HCT116 (cell line): ENCODE results near the gene NUP50. TPM values are rescaled to one million over a fixed set of nuclear protein-coding genes. Genes with fewer than 3 reads are reported as not detected.

ENCODE experiments used
- ATAC-seq: fragments of 200-7000 bp; cut with Tn5 transposase; 2 replicates; pipeline ENCODE4 v1.9.1; 2020; ENCODE audit warnings: mild to moderate bottlenecking, moderate library complexity
- BruUV-seq: library from RNA; stranded (reverse); fragments of 400-500 nt; replicated peaks from 2 replicates; lab custom pipeline; 2021; lab: Mats Ljungman, UMichigan
- CTCF ChIA-PET: fragments of 300-600 bp; sonication (Branson Sonifier 250); formaldehyde crosslinking; loops from one replicate; lab custom pipeline; 2021; ENCODE audit warnings: antibody characterized with exemption; lab: Charles Lee
- POLR2A ChIA-PET: fragments of 300-600, 350-600 bp; sonication (Branson Sonifier 250); formaldehyde crosslinking; loops from one replicate; lab custom pipeline; 2021; ENCODE audit warnings: antibody characterized with exemption; lab: Charles Lee
- RAD21 ChIA-PET, 2 experiments: fragments of 300-600 bp; sonication (Branson Sonifier 250); formaldehyde crosslinking; loops; one replicate each; lab custom pipeline; 2023; ENCODE audit warnings: low total read pairs in 2 of 2; ENCODE audit not compliant: uncharacterized antibody in 2 of 2, unreplicated experiment in 2 of 2, low non-redundant PET in 1 of 2; lab: Charles Lee
- DNase-seq: peaks from one replicate; pipeline ENCODE4 v3.0.0-alpha.2; 2010; ENCODE audit warnings: low read depth, low spot score
- H2AFZ ChIP-seq: fragments of 200-600 bp; shearing (Covaris generic), sonication (generic); 2 replicates; pipeline ENCODE4 v1.6.1; 2017; ENCODE audit warnings: low read depth, mixed run types, mixed read lengths, antibody characterized with exemption, low read length; ENCODE audit not compliant: poor library complexity, severe bottlenecking
- H3K27ac ChIP-seq: 2 replicates; pipeline ENCODE4 v1.5.1; 2012; ENCODE audit warnings: low read depth, low read length
- H3K27me3 ChIP-seq: fragments of 200-600 bp; sonication (generic); 2 replicates; pipeline ENCODE4 v1.6.1; 2016; ENCODE audit warnings: mixed run types, low read length, mixed read lengths; ENCODE audit not compliant: insufficient read depth
- H3K36me3 ChIP-seq, 2 experiments: fragments of 200-500 bp in 1 of 2; fragments of 200-600 bp in 1 of 2; sonication (Bioruptor generic) in 1 of 2; sonication (generic) in 1 of 2; 2 replicates each; pipeline versions ENCODE4 v1.5.1 to v1.6.1; 2014 to 2016; ENCODE audit warnings: low read length in 2 of 2, inconsistent platforms in 1 of 2, mixed read lengths in 1 of 2, mixed run types in 1 of 2; ENCODE audit not compliant: insufficient read depth in 2 of 2, control insufficient read depth in 1 of 2
- H3K4me1 ChIP-seq, 2 experiments: fragments of 200-600 bp in 1 of 2; sonication (generic) in 1 of 2; 2 replicates each; pipeline versions ENCODE4 v1.5.1 to v1.6.1; 2012 to 2017; ENCODE audit warnings: low read length in 2 of 2, inconsistent platforms in 1 of 2, mild to moderate bottlenecking in 1 of 2, mixed read lengths in 1 of 2, mixed run types in 1 of 2, moderate library complexity in 1 of 2; ENCODE audit not compliant: insufficient read depth in 2 of 2, control insufficient read depth in 1 of 2
- H3K4me2 ChIP-seq: fragments of 200-600 bp; sonication (generic); 2 replicates; pipeline ENCODE4 v1.6.1; 2017; ENCODE audit warnings: mixed run types, low read length, mixed read lengths
- H3K4me3 ChIP-seq, 2 experiments: fragments of 200-600 bp in 1 of 2; sonication (generic) in 1 of 2; replicated peaks in 1 of 2; 2 replicates each; pipeline ENCODE4 v1.5.1; 2011 to 2016; ENCODE audit warnings: low read length in 2 of 2, control low read depth in 1 of 2, low read depth in 1 of 2, mild to moderate bottlenecking in 1 of 2, mixed read lengths in 1 of 2, mixed run types in 1 of 2
- H3K79me2 ChIP-seq: fragments of 200-600 bp; sonication (generic); 2 replicates; pipeline ENCODE4 v1.6.1; 2017; ENCODE audit warnings: mild to moderate bottlenecking, mixed run types, low read length, moderate library complexity, mixed read lengths; ENCODE audit not compliant: insufficient read depth
- H3K9ac ChIP-seq: fragments of 200-600 bp; sonication (generic); 2 replicates; pipeline ENCODE4 v1.6.1; 2016; ENCODE audit warnings: low read length, mixed read lengths
- H3K9me2 ChIP-seq: fragments of 200-600 bp; sonication (generic), shearing (Covaris generic); 2 replicates; pipeline ENCODE4 v1.6.1; 2017; ENCODE audit warnings: mixed run types, mild to moderate bottlenecking, moderate library complexity; ENCODE audit not compliant: insufficient read depth
- H3K9me3 ChIP-seq, 2 experiments: fragments of 200-500 bp in 1 of 2; fragments of 200-600 bp in 1 of 2; sonication (Bioruptor generic) in 1 of 2; sonication (generic) in 1 of 2; 2 replicates each; pipeline ENCODE4 v1.6.1; 2014 to 2017; ENCODE audit warnings: low read length in 2 of 2, mixed read lengths in 2 of 2, inconsistent platforms in 1 of 2, low read depth in 1 of 2, mild to moderate bottlenecking in 1 of 2, mixed run types in 1 of 2, moderate library complexity in 1 of 2; ENCODE audit not compliant: control insufficient read depth in 1 of 2, insufficient read depth in 1 of 2
- H4K20me1 ChIP-seq: fragments of 200-600 bp; sonication (generic), shearing (Covaris generic); 2 replicates; pipeline ENCODE4 v1.6.1; 2017; ENCODE audit warnings: mixed run types, mild to moderate bottlenecking, moderate library complexity; ENCODE audit not compliant: insufficient read depth
- CBX3 ChIP-seq: IDR thresholded peaks from 2 replicates; pipeline ENCODE4 v1.6.1; 2012; ENCODE audit warnings: low read depth
- CEBPB ChIP-seq: IDR thresholded peaks from 2 replicates; pipeline ENCODE4 v1.6.1; 2012; ENCODE audit warnings: low read depth
- ELF1 ChIP-seq: IDR thresholded peaks from 2 replicates; pipeline ENCODE4 v1.6.1; 2012; ENCODE audit warnings: low read depth, borderline replicate concordance
- EZH2 ChIP-seq: fragments of 200-600 bp; sonication (generic); IDR thresholded peaks from 2 replicates; pipeline ENCODE4 v1.6.1; 2017; ENCODE audit warnings: antibody characterized with exemption, mixed run types
- FOSL1 ChIP-seq: IDR thresholded peaks from 2 replicates; pipeline ENCODE4 v1.6.1; 2012; ENCODE audit warnings: low read depth
- JUND ChIP-seq: IDR thresholded peaks from 2 replicates; pipeline ENCODE4 v1.6.1; 2012
- POLR2AphosphoS5 ChIP-seq: IDR thresholded peaks from 2 replicates; pipeline ENCODE4 v1.6.1; 2011; ENCODE audit warnings: mild to moderate bottlenecking, low read depth, low read length, moderate library complexity
- RAD21 ChIP-seq: IDR thresholded peaks from 2 replicates; pipeline ENCODE4 v1.6.1; 2012; ENCODE audit warnings: low read depth, mild to moderate bottlenecking
- SIN3A ChIP-seq: IDR thresholded peaks from 2 replicates; pipeline ENCODE4 v1.6.1; 2012; ENCODE audit warnings: low read depth
- SP1 ChIP-seq: IDR thresholded peaks from 2 replicates; pipeline ENCODE4 v1.6.1; 2012; ENCODE audit warnings: low read depth
- SRF ChIP-seq: IDR thresholded peaks from 2 replicates; pipeline ENCODE4 v1.6.1; 2012; ENCODE audit warnings: low read depth
- YY1 ChIP-seq: IDR thresholded peaks from 2 replicates; pipeline ENCODE4 v1.6.1; 2011; ENCODE audit warnings: low read length, low read depth, moderate library complexity, mild to moderate bottlenecking; ENCODE audit not compliant: insufficient replicate concordance; ENCODE audit errors: extremely low read depth
- ZFX ChIP-seq: fragments of 450-650 bp; IDR thresholded peaks from 2 replicates; pipeline ENCODE4 v1.6.1; 2017
- ZNF274 ChIP-seq: fragments of 200-500 bp; sonication (Bioruptor generic); IDR thresholded peaks from 2 replicates; pipeline ENCODE4 v1.6.1; 2014; ENCODE audit warnings: mild to moderate bottlenecking, low read depth, low read length, inconsistent platforms
- intact Hi-C: fragments of 100-400 bp; cut with micrococcal nuclease; formaldehyde crosslinking; loops from 2 replicates; pipeline ENCODE4 v1.10.0; 2022
- total RNA-seq: library from RNA; stranded (reverse); gene quantifications from one replicate; pipeline ENCODE4 v1.2.1, GENCODE V29; 2021; ENCODE audit not compliant: unreplicated experiment
- TF ChIP-seq, protein P1 (sequence below): IDR thresholded peaks from 2 replicates; pipeline ENCODE4 v1.6.1; 2012
- TF ChIP-seq, protein P2 (sequence below): IDR thresholded peaks from 2 replicates; pipeline ENCODE4 v1.6.1; 2012
- TF ChIP-seq, protein P3 (sequence below): IDR thresholded peaks from 2 replicates; pipeline ENCODE4 v1.6.1; 2011; ENCODE audit warnings: mild to moderate bottlenecking, low read length, moderate library complexity; ENCODE audit not compliant: insufficient replicate concordance; ENCODE audit errors: extremely low read depth

The NUP50 gene
- total RNA-seq, 1 experiment from 2014 or later = 102 TPM

DNA sequence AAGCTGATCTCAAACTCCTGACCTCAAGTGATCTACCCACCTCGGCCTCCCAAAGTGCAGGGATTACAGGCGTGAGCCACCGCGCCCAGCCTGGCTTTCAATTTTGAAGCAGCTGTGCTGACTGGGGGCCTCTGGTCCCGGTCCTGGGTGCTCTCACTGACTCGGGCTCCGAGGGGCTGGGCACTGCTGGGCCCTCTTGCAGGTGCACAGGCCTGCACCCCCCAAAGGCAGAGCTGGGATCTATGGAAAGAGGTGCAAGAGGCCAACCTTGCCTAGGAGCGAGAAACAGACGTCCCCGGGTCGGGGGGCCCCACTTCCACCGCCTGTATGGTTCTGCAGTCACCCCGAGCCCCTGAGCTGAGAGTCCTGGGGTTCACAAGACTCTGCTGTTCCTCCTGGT, 43.8 kb downstream of the NUP50 start:
- Histone ChIP-seq H3K4me2 (no peak overlapping the region), H3K27ac (no peak overlapping the region), H3K9ac (no peak overlapping the region), H3K36me3 (peaks cover 0 to 3% of the 10 kb centered on the region in 2 experiments; a peak in 2 of 4 replicates), H3K9me2 (no peaks in the 10 kb centered on the region), H4K20me1 (no peaks in the 10 kb centered on the region), H3K27me3 (no peaks in the 10 kb centered on the region), H2AFZ (no peak overlapping the region), H3K79me2 (no peaks in the 10 kb centered on the region; the same call in 1 of the 2 replicates), H3K4me1 (no peaks in the 10 kb centered on the region), H3K9me3 (no peaks in the 10 kb centered on the region), H3K4me3 (no peak overlapping the region)
- POLR2A ChIA-PET = no interaction called here
- no peak for DNase-seq
- ATAC-seq = no peak
- intact Hi-C loops = no loop called here
- RAD21 ChIA-PET = no interaction called here
- no TSS peak for BruUV-seq
- CTCF ChIA-PET = no interaction called here
- TF ChIP-seq ZFX (no peak), ELF1 (no peak), CEBPB (no peak), ZNF274 (no peak), CBX3 (no peak), SP1 (no peak), POLR2AphosphoS5 (no peak), SIN3A (no peak), FOSL1 (no peak), SRF (no peak), JUND (no peak), YY1 (no peak), RAD21 (no peak), EZH2 (no peak)
- TF ChIP-seq, protein P1, sequence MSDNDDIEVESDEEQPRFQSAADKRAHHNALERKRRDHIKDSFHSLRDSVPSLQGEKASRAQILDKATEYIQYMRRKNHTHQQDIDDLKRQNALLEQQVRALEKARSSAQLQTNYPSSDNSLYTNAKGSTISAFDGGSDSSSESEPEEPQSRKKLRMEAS = no peak
- TF ChIP-seq, protein P2, sequence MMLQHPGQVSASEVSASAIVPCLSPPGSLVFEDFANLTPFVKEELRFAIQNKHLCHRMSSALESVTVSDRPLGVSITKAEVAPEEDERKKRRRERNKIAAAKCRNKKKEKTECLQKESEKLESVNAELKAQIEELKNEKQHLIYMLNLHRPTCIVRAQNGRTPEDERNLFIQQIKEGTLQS = no peak
- TF ChIP-seq, protein P3, sequence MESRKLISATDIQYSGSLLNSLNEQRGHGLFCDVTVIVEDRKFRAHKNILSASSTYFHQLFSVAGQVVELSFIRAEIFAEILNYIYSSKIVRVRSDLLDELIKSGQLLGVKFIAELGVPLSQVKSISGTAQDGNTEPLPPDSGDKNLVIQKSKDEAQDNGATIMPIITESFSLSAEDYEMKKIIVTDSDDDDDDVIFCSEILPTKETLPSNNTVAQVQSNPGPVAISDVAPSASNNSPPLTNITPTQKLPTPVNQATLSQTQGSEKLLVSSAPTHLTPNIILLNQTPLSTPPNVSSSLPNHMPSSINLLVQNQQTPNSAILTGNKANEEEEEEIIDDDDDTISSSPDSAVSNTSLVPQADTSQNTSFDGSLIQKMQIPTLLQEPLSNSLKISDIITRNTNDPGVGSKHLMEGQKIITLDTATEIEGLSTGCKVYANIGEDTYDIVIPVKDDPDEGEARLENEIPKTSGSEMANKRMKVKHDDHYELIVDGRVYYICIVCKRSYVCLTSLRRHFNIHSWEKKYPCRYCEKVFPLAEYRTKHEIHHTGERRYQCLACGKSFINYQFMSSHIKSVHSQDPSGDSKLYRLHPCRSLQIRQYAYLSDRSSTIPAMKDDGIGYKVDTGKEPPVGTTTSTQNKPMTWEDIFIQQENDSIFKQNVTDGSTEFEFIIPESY = no peak
